ENCODE measurements around the gene LIMD2. TPM values are rescaled to one million over a fixed set of nuclear protein-coding genes. Genes with fewer than 3 reads are reported as not detected.

LIMD2 gene
- total and polyA plus RNA-seq, 2 of the 8 experiments (the other 6 are each of a cell fraction or from before 2014, with no cell fraction given) = 72.0 to 77.2 TPM

GRCh38 chr17:63705657-63706056 is 5.7 kb upstream of the LIMD2 start (continued):
- TF ChIP-seq JUND (IDR thresholded peaks at IDR 0.05; ENCODE audit: low read length) (no peak), TBP (IDR thresholded peaks at IDR 0.05; ENCODE audit: low read depth, low read length) (no peak)
